Stromal cell of bone marrow (primary cell): ENCODE data around the gene CYGB.
"Not testable (repeated sequence)": the region's sequence is repeated elsewhere in the genome, so short reads cannot be mapped to it uniquely, and the experiment has no call there.

Source experiments
- DNase-seq: peaks from one replicate; pipeline ENCODE4 v3.0.0-alpha.2; 2012; ENCODE audit warnings: low read depth

The CYGB gene

DNA sequence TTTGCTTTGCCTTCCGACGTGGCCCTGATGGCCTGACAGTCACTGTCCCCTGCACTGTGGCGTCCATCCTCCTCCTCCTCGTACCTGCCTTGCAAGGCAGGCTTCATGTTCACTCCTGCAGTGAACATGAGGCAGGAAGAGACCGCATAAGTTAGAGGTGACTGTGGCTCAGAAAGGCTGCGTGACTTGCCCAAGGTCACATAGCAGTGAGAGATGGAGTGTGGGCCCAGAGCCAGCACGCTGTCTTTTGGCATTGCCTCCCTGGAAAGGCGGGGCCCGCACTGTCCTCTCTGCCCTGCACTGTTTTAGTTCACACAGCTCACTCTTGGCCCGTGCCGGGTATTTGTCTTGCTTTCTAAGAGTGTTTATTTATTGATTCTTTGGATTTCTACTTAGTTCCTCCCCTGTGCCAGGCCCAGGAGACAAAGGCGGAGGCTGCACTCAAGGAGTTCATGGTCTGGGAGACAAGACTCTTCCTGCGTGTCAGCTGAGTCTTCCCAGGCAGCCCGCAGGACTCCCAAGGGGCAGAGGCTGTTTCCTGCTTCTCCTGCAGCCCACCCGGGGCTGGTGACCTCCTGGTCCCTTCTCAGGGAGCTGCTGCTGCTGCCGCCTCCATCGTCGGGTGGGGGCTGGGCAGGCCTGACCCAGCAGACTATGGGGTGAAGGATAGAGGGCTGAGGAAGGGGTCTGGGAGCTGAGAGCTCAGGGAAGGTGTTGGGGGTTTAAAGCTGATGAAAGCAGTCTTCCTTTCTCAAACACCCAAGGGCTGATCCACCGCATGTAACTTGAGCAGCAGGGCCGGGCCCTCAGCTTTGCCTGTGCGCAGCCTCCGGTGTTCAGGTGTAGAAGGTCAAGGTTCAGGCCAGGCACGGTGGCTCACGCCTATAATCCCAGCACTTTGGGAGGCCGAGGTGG lies 12.7 kb downstream of the CYGB start:
- no peak for DNase-seq

DNA sequence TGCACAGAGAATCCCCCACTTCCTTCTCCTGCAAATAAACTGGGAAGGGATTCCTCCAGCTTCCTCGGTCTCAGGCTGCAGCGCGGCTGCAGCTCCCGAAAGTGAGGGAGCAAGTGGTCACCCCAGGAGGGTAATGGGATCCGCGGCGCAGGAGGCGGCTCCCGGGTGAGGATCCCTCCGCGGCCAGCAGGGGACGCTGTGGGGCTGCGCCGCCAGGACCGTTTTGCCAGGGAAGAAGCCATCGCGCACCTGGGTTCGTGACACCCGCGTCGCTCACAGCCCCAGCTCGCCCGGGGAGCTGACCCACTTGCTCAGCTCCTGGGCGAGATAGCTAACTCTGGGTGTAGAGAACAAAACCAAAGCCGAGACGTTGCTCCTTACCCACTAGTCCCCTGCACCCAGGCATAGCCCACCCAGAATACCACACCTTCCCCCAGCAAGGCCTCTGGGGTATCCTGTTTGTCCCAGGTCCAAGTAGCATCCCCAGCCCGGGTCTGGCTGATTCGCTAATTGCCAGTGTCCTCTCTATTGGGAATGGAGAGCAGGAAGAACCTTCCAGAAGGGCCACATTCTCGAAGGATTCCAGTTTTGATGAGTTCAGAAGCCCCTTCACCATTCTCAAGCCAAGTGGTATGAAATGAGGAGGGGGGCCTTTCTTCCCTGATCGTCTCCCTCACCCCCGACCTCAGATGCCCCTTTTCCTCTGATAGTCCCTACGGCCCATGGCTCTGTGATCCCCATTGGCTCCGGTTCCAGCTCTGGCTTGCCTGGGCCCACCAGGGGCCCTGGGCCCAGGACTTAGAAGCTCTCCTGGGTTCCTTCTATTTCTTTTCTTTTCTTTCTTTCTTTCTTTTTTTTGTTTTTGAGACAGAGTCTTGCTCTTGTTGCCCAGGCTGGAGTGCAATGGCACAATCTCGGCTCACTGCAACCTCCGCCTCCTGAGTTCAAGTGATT lies 14.1 kb downstream of the CYGB start:
- DNase-seq, result no peak

DNA sequence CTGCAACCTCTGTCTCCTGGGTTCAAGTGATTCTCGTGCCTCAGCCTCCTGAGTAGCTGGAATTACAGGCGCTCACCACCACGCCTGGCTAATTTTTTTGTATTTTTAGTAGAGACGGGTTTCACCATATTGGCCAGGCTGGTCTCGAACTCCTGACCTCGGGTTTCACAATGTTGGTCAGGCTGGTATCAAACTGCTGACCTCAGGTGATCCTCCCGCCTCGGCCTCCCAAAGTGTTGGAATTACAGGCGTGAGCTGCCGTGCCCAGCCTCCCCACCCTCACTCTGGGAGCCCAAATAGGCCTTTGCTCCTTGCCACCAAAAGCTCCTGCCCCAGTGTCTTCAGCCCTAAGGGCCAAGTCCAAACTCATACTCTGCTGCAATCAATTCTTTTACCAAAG lies 15.8 kb downstream of the CYGB start:
- not testable (repeated sequence) for DNase-seq

DNA sequence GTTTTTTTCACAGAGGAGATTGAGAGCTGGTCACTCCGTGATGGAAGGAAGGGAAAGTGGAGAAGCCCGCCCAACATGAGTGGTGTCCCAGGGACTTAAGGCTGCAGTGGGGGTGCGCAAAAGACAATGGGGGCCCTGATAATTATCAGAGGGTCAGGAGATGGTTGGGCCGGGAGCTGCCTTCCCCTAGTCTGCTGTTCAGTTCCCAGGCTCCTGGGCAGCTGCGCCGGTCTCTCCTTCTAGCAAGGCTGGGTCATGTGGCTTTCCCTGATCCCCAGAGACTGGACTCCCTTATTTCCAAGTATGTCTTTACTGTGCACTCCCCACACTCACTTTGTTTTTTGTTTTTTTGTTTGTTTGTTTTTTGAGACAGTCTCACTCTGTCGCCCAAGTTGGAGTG lies 16.2 kb downstream of the CYGB start:
- no peak for DNase-seq

DNA sequence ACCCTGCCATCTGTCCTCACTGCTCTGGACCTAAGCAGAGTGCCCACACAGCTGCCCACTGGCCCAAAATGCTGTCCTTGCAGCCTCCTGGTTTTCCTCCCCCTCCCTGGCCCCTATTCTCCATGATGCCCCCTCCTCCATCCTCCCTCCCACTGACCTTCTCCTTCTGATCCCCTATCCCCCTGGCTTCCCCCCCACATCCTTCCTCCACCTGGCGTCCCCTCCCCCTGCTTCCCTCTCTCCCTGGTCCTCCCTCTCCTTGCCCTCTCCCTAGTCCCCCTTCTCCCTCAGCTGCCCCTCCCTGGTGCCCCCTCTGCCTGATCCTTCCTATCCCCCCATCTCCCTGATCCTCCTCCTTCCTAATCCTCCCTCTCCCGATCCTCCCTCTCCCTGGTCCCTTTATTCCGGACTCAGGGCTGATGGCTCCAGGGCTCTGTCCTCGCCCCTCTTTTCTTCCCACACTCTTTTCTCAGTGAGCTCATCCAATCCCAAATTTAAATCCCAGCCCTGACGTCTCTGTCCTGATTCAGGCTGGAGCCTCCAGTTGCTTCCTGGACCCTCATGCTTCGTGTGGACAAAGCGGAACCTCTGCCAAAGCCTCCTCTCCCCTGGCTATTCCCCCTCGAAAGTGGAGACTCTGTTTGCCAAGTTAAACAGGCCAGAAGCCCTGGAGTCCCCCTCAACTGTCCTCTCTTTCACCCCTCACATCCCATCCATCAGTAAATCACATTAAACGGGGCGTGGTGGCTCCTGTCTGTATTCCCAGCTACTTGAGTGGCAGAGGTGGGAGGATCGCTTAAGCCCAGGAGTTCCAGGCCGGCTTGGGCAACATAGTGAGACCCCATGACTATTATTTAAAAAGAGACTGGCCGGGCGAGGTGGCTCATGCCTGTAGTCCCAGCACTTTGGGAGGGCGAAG lies 18.2 kb downstream of the CYGB start:
- DNase-seq, result no peak

DNA sequence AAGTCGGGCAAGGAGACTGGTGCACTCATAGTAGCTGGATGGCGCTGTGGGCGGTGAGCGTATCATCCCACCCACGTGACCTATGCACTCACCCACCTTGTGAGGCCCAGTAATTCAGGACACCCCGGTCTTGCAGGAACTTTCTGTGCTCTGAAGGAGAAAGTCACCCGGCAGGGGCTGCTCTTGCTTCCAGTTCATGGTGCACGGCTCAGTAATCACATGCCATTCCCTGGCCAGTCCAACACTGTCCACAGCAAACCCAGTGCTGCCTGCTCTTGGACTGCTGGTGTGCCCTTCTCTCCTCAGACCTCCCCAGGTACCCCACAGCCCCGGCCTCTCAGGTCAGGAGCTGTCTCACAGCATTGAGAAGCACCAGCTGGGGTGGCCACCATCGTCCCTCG lies 19.9 kb downstream of the CYGB start:
- DNase-seq, result no peak

DNA sequence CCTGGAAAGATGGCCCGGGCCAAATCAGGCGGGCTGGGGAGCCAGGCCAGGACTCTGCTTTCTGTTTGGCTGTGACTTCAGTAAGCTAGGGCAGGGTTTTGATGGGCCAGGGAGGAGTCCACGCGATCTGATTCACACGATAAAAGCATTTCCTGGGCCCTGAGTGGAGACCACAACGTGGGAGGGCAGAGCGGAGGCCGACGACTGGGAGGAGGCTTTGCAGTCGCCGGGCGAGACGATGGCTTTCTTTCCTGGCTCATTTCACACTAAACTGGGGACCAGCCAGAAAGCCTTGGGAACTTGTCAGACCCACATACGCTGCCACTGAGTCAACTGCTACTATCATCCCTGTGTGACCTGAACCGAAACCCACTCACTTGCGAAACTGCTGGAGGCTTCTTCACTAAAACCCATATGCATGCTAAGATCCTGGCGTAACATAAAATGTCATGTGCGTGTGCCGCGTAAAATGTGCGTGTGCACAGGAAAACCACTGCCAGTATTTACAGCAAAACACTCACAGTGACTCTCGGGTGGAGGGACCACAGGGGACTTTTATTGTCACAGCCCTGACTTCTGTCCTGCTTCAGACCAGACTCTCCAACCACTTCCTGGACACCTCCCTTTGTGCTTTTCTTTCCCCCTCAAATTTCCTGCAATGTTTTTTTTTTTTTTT lies 22.1 kb downstream of the CYGB start:
- DNase-seq, result peak; percentile 95

DNA sequence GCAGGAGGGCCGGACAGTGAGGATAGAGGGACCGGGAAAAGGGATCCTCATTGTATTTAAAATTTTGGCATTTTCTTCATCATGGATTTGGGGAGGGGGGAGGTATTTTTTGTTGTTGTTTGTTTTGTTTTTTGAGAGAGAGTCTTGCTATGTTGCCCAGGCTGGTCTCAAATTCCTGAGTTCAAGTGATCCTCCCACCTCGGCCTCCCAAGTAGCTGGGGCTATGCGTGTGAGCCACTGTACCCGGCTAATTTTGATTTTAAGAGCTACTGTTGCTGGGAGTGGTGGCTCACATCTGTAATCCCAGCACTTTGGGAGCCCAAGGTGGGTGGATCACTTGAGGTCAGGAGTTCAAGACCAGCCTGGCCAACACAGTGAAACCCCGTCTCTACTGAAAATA lies 23.2 kb downstream of the CYGB start:
- not testable (repeated sequence) for DNase-seq

DNA sequence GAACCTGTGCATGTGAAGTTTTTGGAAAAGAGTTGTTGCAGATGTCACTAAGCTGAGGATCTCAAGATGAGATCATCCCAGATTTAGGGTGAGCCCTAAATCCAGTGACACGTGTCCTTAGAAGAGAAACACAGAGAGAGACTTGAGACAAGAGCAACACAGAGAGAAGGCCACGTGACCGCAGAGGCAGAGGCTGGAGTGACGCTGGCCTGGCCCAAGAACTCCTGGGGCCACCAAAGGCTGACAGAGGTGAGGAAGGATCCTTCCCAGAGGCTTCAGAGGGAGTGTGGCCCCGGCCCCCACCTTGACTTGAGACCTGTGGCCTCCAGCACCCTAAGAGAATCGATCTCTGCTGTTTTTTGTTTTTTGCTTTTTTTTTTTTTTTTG lies 24.2 kb downstream of the CYGB start:
- DNase-seq, result no peak

DNA sequence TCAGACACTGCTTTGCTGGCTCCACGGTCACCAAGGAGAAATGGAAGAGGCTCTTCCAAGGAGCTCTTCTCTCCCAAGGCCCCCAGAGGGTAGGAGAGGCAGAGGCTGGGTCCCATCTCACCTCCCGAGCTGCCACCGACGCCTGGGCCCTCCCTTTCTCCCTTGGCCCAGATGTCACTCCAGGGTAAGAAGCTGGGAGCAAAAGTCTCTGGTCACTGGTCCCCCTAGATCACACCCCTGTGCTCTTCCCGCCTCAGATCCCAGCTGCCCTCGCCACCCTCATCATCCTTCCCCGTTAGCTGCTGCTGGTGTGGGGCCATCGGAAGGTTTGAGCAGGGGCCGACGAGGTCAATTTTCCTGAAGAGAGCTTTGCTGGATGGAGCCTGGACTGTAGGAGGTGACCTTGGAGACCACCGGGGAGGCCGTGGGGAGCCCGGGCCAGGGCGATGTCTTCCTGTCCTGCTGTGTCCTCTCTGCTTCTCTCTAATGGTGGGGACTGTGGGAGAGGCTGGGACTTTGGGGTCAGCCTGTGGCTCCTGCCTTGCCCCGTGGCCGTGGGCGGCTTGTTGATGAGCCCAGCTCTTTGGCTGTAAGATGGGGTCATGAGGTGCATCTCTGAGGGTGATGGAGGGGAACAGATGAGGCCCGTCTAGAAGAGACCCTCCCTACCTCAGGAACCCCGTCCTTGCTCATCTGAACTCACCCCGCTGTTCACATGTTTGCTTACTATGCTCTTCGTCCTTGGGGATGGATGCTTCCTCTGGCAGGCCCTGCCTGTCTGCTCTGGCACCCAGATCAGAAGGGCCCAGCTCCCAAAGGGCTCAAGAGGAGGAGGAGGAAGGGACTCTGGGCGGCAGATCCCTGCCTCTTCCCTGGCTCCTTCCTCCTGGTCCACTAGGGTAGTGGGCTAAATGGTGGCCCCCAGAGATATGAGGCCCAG lies 24.9 kb downstream of the CYGB start:
- DNase-seq, result no peak

DNA sequence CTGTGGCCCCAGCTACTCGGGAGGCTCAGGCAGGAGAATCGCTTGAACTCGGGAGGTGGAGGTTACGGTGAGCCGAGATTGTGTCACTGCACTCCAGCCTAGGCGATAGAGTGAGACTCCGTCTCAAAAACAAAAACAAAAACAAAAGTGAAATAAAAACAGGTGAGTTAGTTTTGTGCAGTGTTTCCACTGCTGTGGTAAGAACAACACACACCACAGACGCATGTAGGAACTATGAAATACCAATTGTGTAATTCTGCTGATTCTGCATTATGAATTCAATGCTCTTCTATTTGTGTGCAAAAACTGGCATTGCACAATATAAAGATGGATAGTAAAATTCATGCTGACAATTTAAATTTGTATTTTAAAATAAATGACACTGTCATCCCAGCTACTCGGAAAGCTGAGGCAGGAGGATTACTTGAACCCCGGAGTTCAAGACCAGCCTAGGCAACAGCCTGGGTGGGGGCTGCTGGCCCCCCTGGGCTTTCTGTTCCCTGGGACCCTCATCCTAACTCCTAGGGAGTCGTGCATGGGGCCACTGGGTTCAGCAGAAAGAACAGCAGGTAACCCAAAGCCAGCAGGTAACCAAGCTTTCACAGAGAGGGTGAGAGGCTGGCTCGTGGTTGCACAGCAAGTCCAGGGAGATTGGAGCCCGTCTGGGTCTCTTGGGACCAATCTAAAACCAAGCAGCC lies 25.7 kb downstream of the CYGB start:
- DNase-seq, result no peak

DNA sequence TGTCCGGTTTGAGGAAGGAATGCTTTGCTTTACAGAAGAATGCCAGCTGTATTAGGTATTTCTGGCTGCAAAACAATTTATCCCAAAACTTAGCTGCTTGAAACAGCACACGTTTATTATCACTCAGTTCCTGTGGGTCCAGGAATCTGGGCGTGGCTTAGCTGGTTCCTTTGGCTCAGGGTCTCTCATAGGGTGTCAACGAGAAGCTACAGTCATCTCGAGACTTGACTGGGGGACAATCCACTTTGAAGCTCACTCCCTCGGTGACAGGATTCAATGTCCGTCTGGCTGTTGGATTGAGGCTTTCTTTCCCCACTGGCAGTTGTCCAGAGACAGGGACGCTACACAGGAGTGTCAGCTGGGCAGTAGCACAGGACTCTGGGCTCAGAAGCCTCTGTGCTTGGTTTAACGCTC lies 26.7 kb downstream of the CYGB start:
- no peak for DNase-seq

DNA sequence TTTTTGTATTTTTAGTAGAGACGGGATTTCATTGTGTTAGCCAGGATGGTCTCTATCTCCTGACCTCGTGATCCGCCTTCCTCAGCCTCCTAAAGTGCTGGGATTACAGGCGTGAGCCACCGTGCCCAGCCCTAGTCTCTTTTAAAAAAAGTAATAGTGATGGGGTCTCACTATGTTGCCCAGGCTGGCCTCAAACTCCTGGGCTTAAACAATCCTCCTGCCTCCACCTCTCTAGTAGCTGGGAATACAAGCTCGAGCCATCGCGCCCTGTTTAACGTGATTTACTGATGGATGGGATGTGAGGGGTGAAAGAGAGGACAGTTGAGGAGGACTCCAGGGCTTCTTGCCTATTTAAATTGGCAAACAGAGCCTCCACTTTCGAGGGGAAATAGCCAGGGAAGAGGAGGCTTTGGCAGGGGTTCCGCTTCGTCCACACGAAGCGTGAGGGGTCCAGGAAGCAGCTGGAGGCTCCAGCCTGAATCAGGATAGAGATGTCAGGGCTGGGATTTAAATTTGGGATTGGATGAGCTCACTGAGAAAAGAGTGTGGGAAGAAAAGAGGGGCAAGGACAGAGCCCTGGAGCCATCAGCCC lies 28.9 kb downstream of the CYGB start:
- DNase-seq, result not testable (repeated sequence)

DNA sequence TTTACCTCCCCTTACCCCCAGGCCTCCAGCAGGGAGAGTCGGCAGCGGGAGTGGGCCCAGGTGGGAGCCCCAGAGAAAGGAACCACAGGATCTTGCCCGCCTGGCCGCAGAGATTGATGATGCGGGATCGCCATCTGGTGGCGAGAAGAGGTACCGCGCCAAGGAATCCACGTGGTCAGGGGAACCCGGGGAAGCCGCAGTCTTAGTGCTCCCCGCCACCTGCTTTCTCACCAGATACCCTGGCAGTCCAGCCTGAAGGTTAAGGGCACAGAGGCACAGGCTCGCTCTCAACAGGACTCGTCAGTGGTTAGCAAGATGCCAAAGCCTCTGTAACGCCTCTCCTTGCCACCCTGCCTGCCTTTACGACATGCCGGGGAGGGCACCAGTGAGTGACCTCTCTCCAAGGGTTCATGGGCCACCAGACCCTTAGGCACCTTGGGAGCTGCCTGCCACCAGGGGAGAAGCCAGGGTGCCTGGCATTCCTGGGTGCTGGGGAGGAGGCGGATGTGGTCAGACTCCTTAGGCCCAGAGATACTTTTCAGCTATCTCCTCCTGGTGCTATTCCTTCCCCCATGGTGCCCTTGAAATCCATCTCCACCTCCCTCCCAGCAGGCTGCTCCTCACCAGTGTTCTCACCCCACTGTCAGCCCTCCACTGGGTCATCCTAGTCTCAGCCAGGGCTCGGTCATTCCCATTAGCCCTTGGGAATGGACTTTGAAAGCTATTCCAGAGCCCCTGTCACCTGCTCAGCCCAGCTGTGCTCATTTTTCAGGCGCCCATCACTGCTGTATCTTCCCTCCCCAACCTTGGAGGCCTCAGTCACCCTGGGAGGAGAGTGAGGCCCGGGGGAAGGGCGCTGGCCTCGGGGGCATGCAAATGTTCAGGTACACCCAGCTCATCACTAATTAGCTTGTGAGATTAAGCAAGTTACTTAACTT lies 30.8 kb downstream of the CYGB start:
- no peak for DNase-seq

DNA sequence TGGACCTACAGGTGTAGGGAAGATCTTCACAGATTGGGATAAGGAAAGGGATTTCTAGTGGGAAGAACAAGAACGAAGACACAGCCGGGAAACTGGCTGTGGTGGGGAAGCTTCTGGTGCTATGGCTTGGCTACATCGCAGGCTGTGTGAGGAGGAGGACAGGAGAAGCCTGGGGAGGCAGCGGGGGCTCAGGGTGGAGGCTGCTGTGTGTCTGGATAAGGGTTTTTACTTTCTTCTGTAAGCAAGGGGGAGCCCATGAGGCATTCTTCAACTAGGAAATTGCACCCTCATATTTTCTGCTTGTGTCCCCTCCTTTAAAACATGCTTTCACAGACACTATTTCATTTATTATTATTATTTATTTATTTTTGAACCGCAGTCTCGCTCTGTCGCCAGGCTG lies 33.4 kb downstream of the CYGB start:
- DNase-seq, result no peak

DNA sequence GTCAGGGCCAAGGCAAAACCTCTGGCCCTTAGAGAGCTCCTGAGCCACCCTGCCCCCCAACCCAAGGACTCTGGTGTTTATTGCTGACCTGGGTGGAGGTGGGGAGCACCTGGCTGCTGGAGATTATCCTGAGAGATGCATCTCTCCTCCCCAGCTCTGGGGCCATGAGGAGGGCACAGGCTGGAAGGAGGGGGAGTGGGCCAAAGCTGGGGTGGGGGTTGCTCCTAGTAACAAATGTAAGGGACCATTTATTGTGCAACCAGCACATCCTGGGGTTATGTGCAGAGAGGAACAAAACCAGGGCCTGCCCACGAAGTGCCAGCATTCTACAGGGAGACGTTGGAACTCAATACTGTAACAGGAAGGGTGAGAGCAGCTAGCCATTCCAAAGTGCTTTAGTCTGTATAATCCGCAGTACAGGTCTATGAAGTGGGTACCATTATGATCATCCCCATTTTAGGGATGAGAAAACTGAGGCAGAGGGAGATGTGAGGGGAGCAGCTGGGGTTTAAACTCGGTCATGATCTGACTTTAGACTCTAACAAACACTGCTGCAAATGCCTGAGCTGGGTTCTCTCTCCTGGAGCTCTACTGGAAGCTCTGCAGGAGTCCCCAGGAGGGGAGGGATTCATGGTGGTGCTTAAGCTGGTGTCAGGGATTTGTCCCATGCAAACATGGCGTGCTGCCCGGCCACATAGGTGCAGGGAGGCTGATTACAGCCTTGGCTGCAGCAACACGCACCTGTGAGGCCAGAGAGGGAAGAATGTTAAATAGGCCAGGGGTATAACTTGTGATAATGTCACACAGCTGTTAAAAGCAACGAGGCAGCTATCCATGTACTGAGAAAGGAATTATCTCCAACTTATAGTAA lies 34.9 kb downstream of the CYGB start:
- DNase-seq, result no peak

DNA sequence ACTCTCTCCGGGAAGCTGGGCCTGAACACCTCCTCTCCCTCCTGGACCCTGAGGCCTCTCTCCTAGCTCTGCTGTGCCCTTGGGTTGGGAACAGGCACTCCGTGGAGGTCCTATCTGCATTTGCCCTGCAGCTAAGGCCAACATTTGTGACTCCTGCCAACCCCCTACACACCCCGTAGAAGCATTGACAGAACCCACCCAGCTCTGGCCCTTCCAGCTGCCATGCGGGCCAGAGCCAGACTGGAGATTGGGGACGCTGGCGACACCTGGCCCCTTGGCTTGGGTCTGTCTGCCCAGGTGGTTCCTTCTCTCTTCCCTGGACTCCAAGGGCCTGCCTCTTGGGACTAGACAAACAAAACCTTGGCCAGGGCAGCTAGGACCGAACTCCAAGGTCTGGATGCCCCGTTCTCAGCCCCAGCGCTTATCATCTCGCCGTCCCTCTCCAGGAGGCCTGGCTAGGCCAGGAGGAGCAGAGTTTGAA lies 35.6 kb downstream of the CYGB start:
- no peak for DNase-seq
